ENCODE results near the gene GPRASP1.

GRCh38 chrX:102697494-102697893 lies 46.2 kb downstream of the GPRASP1 start:
- TF ChIP-seq CTCF (conservative IDR thresholded peaks at IDR 0.05 in 1 of 2, IDR thresholded peaks at IDR 0.05 in 1 of 2; ENCODE audit: low read depth in 1 of 2, low read length in 2 of 2): no peak
- TF ChIP-seq EZH2 (IDR thresholded peaks at IDR 0.05; ENCODE audit: low read length, missing control alignments): no peak

Measured in fibroblast of lung (primary cell).